ENCODE measurements around the gene SND1.

Gene SND1

DNA sequence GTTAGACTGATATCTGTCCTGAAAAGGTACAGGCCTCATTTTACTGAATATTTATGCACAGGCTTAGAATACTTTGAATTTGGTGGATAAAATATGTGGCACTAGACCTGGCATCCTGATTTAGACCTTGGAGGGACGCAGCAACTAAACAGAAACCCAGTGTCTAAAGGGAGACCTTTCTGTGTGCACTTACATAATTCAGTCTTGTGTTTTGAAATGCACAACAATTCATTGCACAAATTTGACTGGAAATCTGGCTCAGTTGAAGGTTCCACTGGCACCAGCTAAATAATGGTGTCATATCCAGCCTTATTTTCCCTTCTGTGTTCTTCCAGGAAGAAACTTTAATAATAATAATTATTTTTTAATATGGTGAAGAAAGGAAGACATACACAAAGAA lies 142.1 kb downstream of the SND1 start:
- TF ChIP-seq GLIS3 (CRISPR knock-in tag; IDR thresholded peaks at IDR 0.05) (no peak), PPARA (CRISPR knock-in tag; IDR thresholded peaks at IDR 0.05; ENCODE audit: borderline replicate concordance) (no peak), ZNF8 (CRISPR knock-in tag; IDR thresholded peaks at IDR 0.05) (no peak), ZFP3 (CRISPR knock-in tag; IDR thresholded peaks at IDR 0.05) (no peak), CREB5 (CRISPR knock-in tag; IDR thresholded peaks at IDR 0.05; ENCODE audit: low read depth) (no peak), ZFP30 (CRISPR knock-in tag; IDR thresholded peaks at IDR 0.05) (no peak)
- TF ChIP-seq, protein P1, sequence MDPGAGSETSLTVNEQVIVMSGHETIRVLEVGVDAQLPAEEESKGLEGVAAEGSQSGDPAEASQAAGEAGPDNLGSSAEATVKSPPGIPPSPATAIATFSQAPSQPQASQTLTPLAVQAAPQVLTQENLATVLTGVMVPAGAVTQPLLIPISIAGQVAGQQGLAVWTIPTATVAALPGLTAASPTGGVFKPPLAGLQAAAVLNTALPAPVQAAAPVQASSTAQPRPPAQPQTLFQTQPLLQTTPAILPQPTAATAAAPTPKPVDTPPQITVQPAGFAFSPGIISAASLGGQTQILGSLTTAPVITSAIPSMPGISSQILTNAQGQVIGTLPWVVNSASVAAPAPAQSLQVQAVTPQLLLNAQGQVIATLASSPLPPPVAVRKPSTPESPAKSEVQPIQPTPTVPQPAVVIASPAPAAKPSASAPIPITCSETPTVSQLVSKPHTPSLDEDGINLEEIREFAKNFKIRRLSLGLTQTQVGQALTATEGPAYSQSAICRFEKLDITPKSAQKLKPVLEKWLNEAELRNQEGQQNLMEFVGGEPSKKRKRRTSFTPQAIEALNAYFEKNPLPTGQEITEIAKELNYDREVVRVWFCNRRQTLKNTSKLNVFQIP (CRISPR knock-in tag; IDR thresholded peaks at IDR 0.05; ENCODE audit: borderline replicate concordance, low read depth): no peak
- ATAC-seq: no peak

GRCh38 chr7:127794551-127794950 lies 142.6 kb downstream of the SND1 start:
- TF ChIP-seq, protein P1 (CRISPR knock-in tag; IDR thresholded peaks at IDR 0.05; ENCODE audit: borderline replicate concordance, low read depth): no peak
- TF ChIP-seq OSR1 (CRISPR knock-in tag; IDR thresholded peaks at IDR 0.05) (no peak), ZFP3 (CRISPR knock-in tag; IDR thresholded peaks at IDR 0.05) (no peak), ZC3H10 (CRISPR knock-in tag; IDR thresholded peaks at IDR 0.05) (no peak), ZNF8 (CRISPR knock-in tag; IDR thresholded peaks at IDR 0.05) (no peak), TOX (CRISPR knock-in tag; IDR thresholded peaks at IDR 0.05; ENCODE audit: borderline replicate concordance) (no peak), SNAI2 (CRISPR knock-in tag; IDR thresholded peaks at IDR 0.05) (no peak), PATZ1 (CRISPR knock-in tag; IDR thresholded peaks at IDR 0.05; ENCODE audit: borderline replicate concordance) (no peak), ZFP30 (CRISPR knock-in tag; IDR thresholded peaks at IDR 0.05) (no peak), CSRNP3 (CRISPR knock-in tag; IDR thresholded peaks at IDR 0.05) (no peak), ISL1 (CRISPR knock-in tag; IDR thresholded peaks at IDR 0.05) (no peak)
- ATAC-seq: no peak

DNA sequence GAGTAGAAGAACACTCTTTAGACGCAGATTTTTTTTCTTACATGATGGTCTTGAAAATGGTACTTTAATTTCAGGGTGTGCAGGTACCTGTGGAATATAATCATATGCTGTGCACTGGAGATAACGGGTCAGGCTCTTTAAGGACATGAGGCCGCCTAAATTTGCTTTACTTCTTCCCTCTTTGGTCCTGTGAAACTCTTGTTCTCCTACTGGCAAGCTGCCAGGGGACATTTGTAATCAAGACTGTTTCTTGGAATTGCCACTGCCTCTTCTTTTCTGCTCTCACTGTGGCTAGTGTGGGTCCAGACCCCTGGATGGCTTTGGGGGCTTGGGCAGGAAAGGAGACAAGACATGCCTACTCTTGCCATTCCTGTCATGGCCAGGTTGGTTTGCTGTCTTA lies 146.0 kb downstream of the SND1 start:
- no peak for ATAC-seq
- TF ChIP-seq TOX (CRISPR knock-in tag; IDR thresholded peaks at IDR 0.05; ENCODE audit: borderline replicate concordance) (no peak), PPARA (CRISPR knock-in tag; IDR thresholded peaks at IDR 0.05; ENCODE audit: borderline replicate concordance) (no peak), ZNF565 (CRISPR knock-in tag; conservative IDR thresholded peaks at IDR 0.05; ENCODE audit: low read depth) (no peak), BACH2 (CRISPR knock-in tag; IDR thresholded peaks at IDR 0.05; ENCODE audit: borderline replicate concordance) (no peak), ARNTL (CRISPR knock-in tag; IDR thresholded peaks at IDR 0.05; ENCODE audit: borderline replicate concordance, low read depth) (no peak), ISL1 (CRISPR knock-in tag; IDR thresholded peaks at IDR 0.05) (no peak), CSDC2 (CRISPR knock-in tag; IDR thresholded peaks at IDR 0.05) (no peak), CREB5 (CRISPR knock-in tag; IDR thresholded peaks at IDR 0.05; ENCODE audit: low read depth) (no peak), CSRNP3 (CRISPR knock-in tag; IDR thresholded peaks at IDR 0.05) (no peak), ZFP30 (CRISPR knock-in tag; IDR thresholded peaks at IDR 0.05) (no peak), ZC3H10 (CRISPR knock-in tag; IDR thresholded peaks at IDR 0.05) (no peak), RARB (CRISPR knock-in tag; IDR thresholded peaks at IDR 0.05) (no peak), ESRRG (CRISPR knock-in tag; IDR thresholded peaks at IDR 0.05) (no peak), ZNF70 (CRISPR knock-in tag; IDR thresholded peaks at IDR 0.05) (no peak)
- TF ChIP-seq, protein P1 (CRISPR knock-in tag; IDR thresholded peaks at IDR 0.05; ENCODE audit: borderline replicate concordance, low read depth): no peak
- TF ChIP-seq, protein P2, sequence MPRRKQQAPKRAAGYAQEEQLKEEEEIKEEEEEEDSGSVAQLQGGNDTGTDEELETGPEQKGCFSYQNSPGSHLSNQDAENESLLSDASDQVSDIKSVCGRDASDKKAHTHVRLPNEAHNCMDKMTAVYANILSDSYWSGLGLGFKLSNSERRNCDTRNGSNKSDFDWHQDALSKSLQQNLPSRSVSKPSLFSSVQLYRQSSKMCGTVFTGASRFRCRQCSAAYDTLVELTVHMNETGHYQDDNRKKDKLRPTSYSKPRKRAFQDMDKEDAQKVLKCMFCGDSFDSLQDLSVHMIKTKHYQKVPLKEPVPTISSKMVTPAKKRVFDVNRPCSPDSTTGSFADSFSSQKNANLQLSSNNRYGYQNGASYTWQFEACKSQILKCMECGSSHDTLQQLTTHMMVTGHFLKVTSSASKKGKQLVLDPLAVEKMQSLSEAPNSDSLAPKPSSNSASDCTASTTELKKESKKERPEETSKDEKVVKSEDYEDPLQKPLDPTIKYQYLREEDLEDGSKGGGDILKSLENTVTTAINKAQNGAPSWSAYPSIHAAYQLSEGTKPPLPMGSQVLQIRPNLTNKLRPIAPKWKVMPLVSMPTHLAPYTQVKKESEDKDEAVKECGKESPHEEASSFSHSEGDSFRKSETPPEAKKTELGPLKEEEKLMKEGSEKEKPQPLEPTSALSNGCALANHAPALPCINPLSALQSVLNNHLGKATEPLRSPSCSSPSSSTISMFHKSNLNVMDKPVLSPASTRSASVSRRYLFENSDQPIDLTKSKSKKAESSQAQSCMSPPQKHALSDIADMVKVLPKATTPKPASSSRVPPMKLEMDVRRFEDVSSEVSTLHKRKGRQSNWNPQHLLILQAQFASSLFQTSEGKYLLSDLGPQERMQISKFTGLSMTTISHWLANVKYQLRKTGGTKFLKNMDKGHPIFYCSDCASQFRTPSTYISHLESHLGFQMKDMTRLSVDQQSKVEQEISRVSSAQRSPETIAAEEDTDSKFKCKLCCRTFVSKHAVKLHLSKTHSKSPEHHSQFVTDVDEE (CRISPR knock-in tag; IDR thresholded peaks at IDR 0.05): no peak
